Right cardiac atrium (tissue), 5 donors: Measurements from ENCODE around the gene CLIP2. TPM values are rescaled to one million over a fixed set of nuclear protein-coding genes. Genes with fewer than 3 reads are reported as not detected.

Experiments used
- ATAC-seq, 2 donors: fragments of 200-7000 bp; cut with Tn5 transposase; one replicate each; pipeline versions ENCODE4 v1.8.0 to v1.9.1; 2020; ENCODE audit warnings: moderate library complexity in 2 of 2, mild to moderate bottlenecking in 1 of 2
- DNase-seq, 3 donors: peaks; one replicate each; pipeline ENCODE4 v3.0.0-alpha.2; 2020
- H3K27ac ChIP-seq: one replicate; pipeline ENCODE4 v1.5.1; 2013; ENCODE audit warnings: mild to moderate bottlenecking, low read length, control low read depth, moderate library complexity
- H3K27me3 ChIP-seq: one replicate; pipeline ENCODE4 v1.6.1; 2013; ENCODE audit not compliant: control insufficient read depth, insufficient read depth
- H3K4me1 ChIP-seq: one replicate; pipeline ENCODE4 v1.6.1; 2013; ENCODE audit warnings: low read length; ENCODE audit not compliant: control insufficient read depth, insufficient read depth
- H3K4me3 ChIP-seq: one replicate; pipeline ENCODE4 v1.5.1; 2013; ENCODE audit warnings: low read length, control low read depth
- H3K9me3 ChIP-seq: one replicate; pipeline ENCODE4 v1.6.1; 2013; ENCODE audit warnings: low read length; ENCODE audit not compliant: control insufficient read depth
- WGBS: extraction: QIAGEN DNeasy Blood & Tissue Kit; methylation state at CpG from one replicate; pipeline ENCODE4 v1.1.7; 2013; 5-methylcytosine and 5-hydroxymethylcytosine counted together
- intact Hi-C, 4 donors: fragments of 100-400 bp; cut with DNase I; formaldehyde crosslinking; loops; one replicate each; pipeline versions ENCODE4 v1.11.0 to v1.14.0; 2022 to 2023
- polyA plus RNA-seq: library from polyadenylated mRNA; stranded (reverse); fragments of 200-250 nt; gene quantifications from one replicate; pipeline ENCODE4 v1.2.3, GENCODE V29; 2013
- total RNA-seq, 4 donors: library from RNA; stranded (reverse); fragmentation: NEBNext Ultra II Directional; extraction: Animal tissue kit (Norgen Biotek cat#: 25700); gene quantifications; one replicate each; pipeline ENCODE4 v1.2.1, GENCODE V29; 2021
- donor health status: healthy with polysubstance abuse.
- donor health status: DM: no; HTN: yes; CAD: no.
- donor health status: DM: no; HTN: no; CAD: no.
- donor health status: DM: no; HTN: yes; CAD: no; lungs with severe emphysema.
- donor health status: DM: yes; HTN: yes; CAD: no.

Gene CLIP2
- total and polyA plus RNA-seq, 5 donors, result 6.3 to 9.4 (median 8.7) TPM

- no peaks in the 10 kb centered on the region for H3K4me1 ChIP-seq
- H3K4me3 ChIP-seq, result peak overlapping the region; percentile 97
- no peaks in the 10 kb centered on the region for H3K9me3 ChIP-seq
- intact Hi-C loops, result loop anchor here in 2 of 4 donors (10.0 kb wide), 2 partner anchors 109 to 199 kb away; partner anchors contain the start of gene GTF2I (in 1 of the 2)
- DNase-seq (peak in 2 of 3 donors; percentile 73 to 76), ATAC-seq (peak; percentile 45 to 50)
- WGBS, result 54% methylated on average over 13 of the region's 13 CpGs
- peak overlapping the region; percentile 87 for H3K27ac ChIP-seq
- H3K27me3 ChIP-seq, result no peaks in the 10 kb centered on the region
Observed at GRCh38 chr7:74455291-74455804, 166.1 kb downstream of the CLIP2 start.

Other genes starting within 250 kb of the CLIP2 start
- 10 to 100 TPM; 10.4 to 13.5 (median 11.9) TPM for gene LIMK1, start 205.6 kb upstream of the CLIP2 start, total RNA-seq
- gene LIMK1, start 205.6 kb upstream of the CLIP2 start, polyA plus RNA-seq, result 7.6 TPM
- 100 to 1,000 TPM; 186 to 223 (median 202) TPM for gene EIF4H, start 115.1 kb upstream of the CLIP2 start, total RNA-seq
- 139 TPM for gene EIF4H, start 115.1 kb upstream of the CLIP2 start, polyA plus RNA-seq
- gene LAT2, start 79.4 kb upstream of the CLIP2 start, total RNA-seq, result 1 to 10 TPM; 2.4 to 5.1 (median 3.8) TPM
- gene LAT2, start 79.4 kb upstream of the CLIP2 start, polyA plus RNA-seq, result 2.1 TPM
- gene RFC2, start 35.0 kb upstream of the CLIP2 start, total RNA-seq, result 10 to 100 TPM in 1 of 4 donors, 1 to 10 TPM in 3; 8.9 to 11.5 (median 9.1) TPM
- 9.4 TPM for gene RFC2, start 35.0 kb upstream of the CLIP2 start, polyA plus RNA-seq
- 10 to 100 TPM; 18.9 to 29.9 (median 21.4) TPM for gene GTF2IRD1, start 164.5 kb downstream of the CLIP2 start, total RNA-seq
- gene GTF2IRD1, start 164.5 kb downstream of the CLIP2 start, polyA plus RNA-seq, result 10.6 TPM